Glutamatergic neuron (in vitro differentiated cells): ENCODE results near the gene MRPL17. TPM values are rescaled to one million over a fixed set of nuclear protein-coding genes. Genes with fewer than 3 reads are reported as not detected.

Source experiments
- DNase-seq: peaks from one replicate; pipeline ENCODE4 v3.0.0; 2022
- H3K27ac Mint-ChIP-seq: one replicate; pipeline ENCODE4 v1.8.0; 2020; ENCODE audit warnings: mild to moderate bottlenecking, mixed read lengths, inconsistent platforms; ENCODE audit not compliant: unreplicated experiment
- H3K27me3 Mint-ChIP-seq: one replicate; pipeline ENCODE4 v1.8.0; 2020; ENCODE audit warnings: mild to moderate bottlenecking, moderate library complexity, mixed read lengths, inconsistent platforms; ENCODE audit not compliant: unreplicated experiment
- H3K36me3 Mint-ChIP-seq: one replicate; pipeline ENCODE4 v1.8.0; 2020; ENCODE audit warnings: mild to moderate bottlenecking, mixed read lengths, inconsistent platforms; ENCODE audit not compliant: unreplicated experiment
- H3K4me1 Mint-ChIP-seq: one replicate; pipeline ENCODE4 v1.8.0; 2020; ENCODE audit warnings: mild to moderate bottlenecking, low read depth, mixed read lengths, inconsistent platforms; ENCODE audit not compliant: unreplicated experiment
- H3K4me3 Mint-ChIP-seq: one replicate; pipeline ENCODE4 v1.8.0; 2020; ENCODE audit warnings: mild to moderate bottlenecking, mixed read lengths, inconsistent platforms; ENCODE audit not compliant: unreplicated experiment
- H3K9me3 Mint-ChIP-seq: one replicate; pipeline ENCODE4 v1.8.0; 2020; ENCODE audit warnings: mild to moderate bottlenecking, moderate library complexity, mixed read lengths, inconsistent platforms; ENCODE audit not compliant: unreplicated experiment
- CTCF ChIP-seq: fragments of 200-600 bp; sonication (generic); IDR thresholded peaks from one replicate; pipeline ENCODE4 v1.5.0; 2021; ENCODE audit not compliant: partially characterized antibody, unreplicated experiment
- total RNA-seq: library from RNA; stranded (reverse); fragmentation: NEBNext Ultra II Directional; extraction: Animal tissue kit (Norgen Biotek cat#: 25700); gene quantifications from one replicate; pipeline ENCODE4 v1.2.1, GENCODE V29; 2021; ENCODE audit not compliant: unreplicated experiment

The MRPL17 gene
- total RNA-seq, 1 donor from 2014 or later: 23.3 TPM

GRCh38 chr11:6633422-6634408, 49.4 kb downstream of the MRPL17 start:
- Mint-ChIP-seq H3K4me1 (no peaks in the 10 kb centered on the region), H3K9me3 (peaks cover 2% of the 10 kb centered on the region), H3K27me3 (peaks cover 17% of the 10 kb centered on the region), H3K36me3 (peaks cover 27% of the 10 kb centered on the region), H3K4me3 (no peak overlapping the region), H3K27ac (no peak overlapping the region)
- TF ChIP-seq CTCF: no peak
- DNase-seq: no peak

- no peak for TF ChIP-seq CTCF
- Mint-ChIP-seq H3K36me3 (peaks cover 32% of the 10 kb centered on the region), H3K4me1 (no peaks in the 10 kb centered on the region), H3K27me3 (peaks cover 20% of the 10 kb centered on the region), H3K9me3 (peaks cover 4% of the 10 kb centered on the region), H3K27ac (no peak overlapping the region), H3K4me3 (no peak overlapping the region)
- DNase-seq: no peak
Measured at GRCh38 chr11:6632116-6633073, 50.7 kb downstream of the MRPL17 start.

GRCh38 chr11:6631361-6631890, 51.7 kb downstream of the MRPL17 start:
- Mint-ChIP-seq H3K9me3 (peaks cover 4% of the 10 kb centered on the region), H3K27ac (no peak overlapping the region), H3K4me3 (no peak overlapping the region), H3K36me3 (peaks cover 32% of the 10 kb centered on the region), H3K27me3 (peaks cover 20% of the 10 kb centered on the region), H3K4me1 (no peaks in the 10 kb centered on the region)
- no peak for TF ChIP-seq CTCF
- DNase-seq: no peak

GRCh38 chr11:6630632-6631291, 52.4 kb downstream of the MRPL17 start:
- Mint-ChIP-seq H3K4me3 (no peak overlapping the region), H3K27me3 (peaks cover 20% of the 10 kb centered on the region), H3K36me3 (peaks cover 32% of the 10 kb centered on the region), H3K4me1 (no peaks in the 10 kb centered on the region), H3K27ac (no peak overlapping the region), H3K9me3 (peaks cover 4% of the 10 kb centered on the region)
- no peak for TF ChIP-seq CTCF
- no peak for DNase-seq

Other genes starting within 250 kb of the MRPL17 start
- 9.6 TPM for gene HPX, start 242.4 kb downstream of the MRPL17 start, total RNA-seq
- gene TRIM3, start 209.4 kb downstream of the MRPL17 start, total RNA-seq: 128 TPM
- gene ARFIP2, start 202.0 kb downstream of the MRPL17 start, total RNA-seq: 53.3 TPM
- 35.9 TPM for gene TIMM10B, start 201.8 kb downstream of the MRPL17 start, total RNA-seq
- gene DNHD1, start 186.1 kb downstream of the MRPL17 start, total RNA-seq: 9.3 TPM
- 16.2 TPM for gene RRP8, start 79.7 kb downstream of the MRPL17 start, total RNA-seq
- gene ILK, start 79.6 kb downstream of the MRPL17 start, total RNA-seq: 168 TPM
- 124 TPM for gene TAF10, start 71.1 kb downstream of the MRPL17 start, total RNA-seq
- gene TPP1, start 63.9 kb downstream of the MRPL17 start, total RNA-seq: 37.7 TPM
- 91.5 TPM for gene DCHS1, start 27.5 kb downstream of the MRPL17 start, total RNA-seq
- 0.78 TPM for gene OR2AG2, start 88.6 kb upstream of the MRPL17 start, total RNA-seq
- not detected for gene OR2AG1, start 99.7 kb upstream of the MRPL17 start, total RNA-seq
- gene OR6A2, start 116.3 kb upstream of the MRPL17 start, total RNA-seq: 0.56 TPM
- gene OR10A5, start 162.3 kb upstream of the MRPL17 start, total RNA-seq: not detected
- gene OR10A2, start 179.7 kb upstream of the MRPL17 start, total RNA-seq: not detected
- not detected for gene OR10A4, start 193.3 kb upstream of the MRPL17 start, total RNA-seq
- 0.64 TPM for gene OR2D2, start 209.2 kb upstream of the MRPL17 start, total RNA-seq
- not detected for gene OR2D3, start 237.7 kb upstream of the MRPL17 start, total RNA-seq
- gene ZNF215, start 243.1 kb upstream of the MRPL17 start, total RNA-seq: 7.0 TPM